ENCODE measurements around the gene HEBP1.

HEBP1 gene

DNA sequence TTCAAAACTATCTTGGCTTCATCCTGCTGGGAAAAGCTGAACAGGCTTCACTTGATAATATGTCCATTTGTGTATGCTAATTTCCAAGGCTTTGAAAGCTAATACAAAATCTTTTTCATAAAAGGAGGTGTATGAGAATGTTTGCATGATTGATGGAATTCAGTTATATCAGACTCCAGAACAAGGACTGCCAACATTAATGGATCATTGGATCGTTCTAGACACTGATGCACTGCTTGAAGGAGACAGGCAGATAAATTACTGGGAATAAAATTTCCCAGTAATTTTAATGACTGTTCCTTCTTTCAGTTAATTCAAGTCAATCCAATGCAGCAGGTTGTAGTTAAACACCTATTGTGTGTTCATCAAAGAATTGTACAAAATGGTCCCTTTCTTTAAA is 48.6 kb downstream of the HEBP1 start:
- no peak for DNase-seq (ENCODE audit: low read depth)

DNA sequence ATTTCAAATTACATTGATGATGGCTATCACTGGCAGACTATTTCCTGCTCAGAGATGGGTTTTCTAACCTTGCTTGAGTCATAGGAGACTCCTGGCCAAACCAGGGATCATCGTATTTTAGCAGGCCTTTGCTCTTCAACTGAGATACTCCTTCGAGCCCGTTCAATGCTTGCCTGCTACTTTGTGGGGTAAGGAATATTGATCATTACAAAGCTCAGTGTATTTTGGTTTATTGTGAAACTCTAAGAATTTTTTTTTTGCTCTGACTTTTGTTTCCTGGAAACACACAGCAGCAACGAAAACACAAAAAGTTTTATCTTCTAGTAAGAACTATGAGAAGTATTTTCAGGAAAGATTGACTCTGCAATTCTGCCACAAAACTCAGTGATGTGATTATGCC is 52.2 kb downstream of the HEBP1 start:
- no peak for DNase-seq (ENCODE audit: low read depth)

DNA sequence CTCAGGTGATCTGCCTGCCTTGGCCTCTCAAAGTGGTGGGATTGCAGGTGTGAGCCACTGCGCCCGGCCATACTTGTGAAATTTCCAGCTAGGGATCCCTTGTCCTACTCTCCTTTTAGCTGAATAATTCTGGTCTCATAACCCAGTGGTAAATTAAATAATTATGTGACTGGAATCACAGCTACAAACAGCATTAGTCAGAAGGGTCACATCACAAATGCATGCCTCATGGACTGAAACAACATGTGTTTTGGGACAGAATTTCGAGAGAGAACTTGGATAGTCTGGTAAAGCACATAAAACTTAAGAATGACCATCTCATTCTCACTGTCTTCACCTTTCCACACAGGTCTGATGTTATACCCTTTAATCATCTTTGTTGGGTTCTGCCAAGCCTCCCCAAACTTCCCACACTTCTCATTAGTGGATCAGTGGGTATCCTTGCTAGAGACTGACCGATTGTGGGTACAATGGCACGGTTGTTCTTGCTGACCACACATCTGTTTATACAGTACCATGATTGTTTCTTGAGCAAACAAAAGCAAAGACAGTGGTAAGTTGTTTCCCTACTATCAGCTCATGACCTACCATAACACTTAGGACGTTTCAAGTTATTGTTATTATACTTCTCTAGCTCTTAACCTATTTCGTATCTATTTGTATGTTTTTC is 53.2 kb downstream of the HEBP1 start:
- peak; percentile 49 for DNase-seq (ENCODE audit: low read depth)

GRCh38 chr12:12945591-12945990 is 54.5 kb downstream of the HEBP1 start:
- no peak for DNase-seq (ENCODE audit: low read depth)

- DNase-seq (ENCODE audit: low read depth) = peak; percentile 70
These were observed 56.3 kb downstream of the HEBP1 start for GRCh38 chr12:12943586-12944260.

DNA sequence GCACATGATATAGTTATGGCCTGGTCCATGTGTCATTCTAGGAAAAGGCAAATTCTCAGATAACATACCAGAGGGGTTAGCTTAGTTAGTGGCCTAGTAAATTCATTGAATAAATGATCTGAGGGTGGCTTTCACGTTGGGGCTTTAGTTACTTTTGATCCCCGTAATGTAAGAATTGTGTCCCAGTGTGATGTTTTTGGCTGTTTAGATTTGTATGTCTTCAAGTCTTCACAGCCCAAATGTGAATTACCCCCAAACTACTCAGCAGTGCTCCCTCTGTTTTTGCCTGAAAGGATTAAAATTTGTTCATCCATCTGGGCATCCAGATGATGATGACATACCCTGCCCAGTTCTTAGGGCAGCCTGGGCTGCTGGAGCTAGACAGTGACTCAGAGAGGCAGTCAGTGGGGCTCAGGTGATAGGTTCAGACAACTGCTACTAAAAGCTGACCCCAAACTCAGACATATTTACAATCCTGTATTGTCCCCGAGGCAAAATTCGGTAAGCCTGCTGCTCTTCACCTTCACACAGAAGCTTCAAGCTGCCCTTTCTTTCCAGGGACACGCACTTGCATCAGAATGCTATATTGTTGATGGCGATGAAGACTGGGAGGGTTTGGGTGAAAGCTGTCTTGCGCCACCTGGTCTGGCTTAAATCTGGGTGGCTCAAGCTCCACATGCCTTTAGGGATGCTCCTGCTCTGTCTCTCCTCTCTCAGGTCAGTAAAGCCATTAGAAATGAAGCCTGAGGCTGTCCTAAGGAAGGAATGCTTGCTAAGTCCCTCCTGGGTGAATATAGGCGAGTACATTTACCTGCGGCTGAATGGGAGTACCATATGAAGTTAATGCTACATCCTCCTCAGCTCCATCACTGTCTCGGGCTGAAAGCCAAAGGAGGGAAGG is 58.4 kb downstream of the HEBP1 start:
- no peak for DNase-seq (ENCODE audit: low read depth)

DNA sequence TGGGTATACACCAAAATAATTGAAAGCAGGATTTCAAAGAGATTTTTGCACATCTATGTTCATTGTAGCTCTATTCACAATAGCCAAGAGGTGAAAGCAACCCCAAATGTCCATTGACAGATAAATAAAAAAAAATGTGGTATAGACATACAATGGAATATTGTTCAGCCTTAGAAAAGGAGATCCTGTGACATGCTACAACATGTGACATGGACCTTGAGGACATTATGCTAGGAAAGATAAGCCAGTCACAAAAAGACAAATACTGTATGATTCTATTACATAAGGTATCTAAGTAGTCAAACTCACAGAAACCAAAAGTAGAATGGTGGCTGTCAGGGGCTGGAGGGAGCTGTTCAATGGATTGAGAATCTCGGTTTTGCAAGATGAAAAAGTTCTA is 60.2 kb downstream of the HEBP1 start:
- DNase-seq (ENCODE audit: low read depth) = no peak

DNA sequence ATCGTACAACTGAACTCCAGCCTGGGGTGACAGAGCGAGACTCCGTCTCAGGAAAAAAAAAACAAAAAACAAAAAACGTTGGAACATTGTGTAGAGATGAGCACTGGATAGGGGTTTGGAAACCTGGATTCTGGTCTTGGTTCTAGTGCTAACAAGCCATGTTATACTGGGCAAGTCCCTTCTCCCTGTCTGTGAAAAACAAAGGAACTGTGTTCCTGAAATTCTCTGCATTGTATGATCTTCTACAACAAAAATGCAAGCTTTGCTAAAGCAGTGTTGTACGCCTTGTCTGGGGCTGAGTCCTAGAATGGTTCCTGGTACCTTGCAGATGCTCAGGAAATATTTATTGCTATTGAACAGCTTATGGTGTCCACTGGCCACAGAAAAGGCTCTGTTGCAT is 61.5 kb downstream of the HEBP1 start:
- no peak for DNase-seq (ENCODE audit: low read depth)

DNA sequence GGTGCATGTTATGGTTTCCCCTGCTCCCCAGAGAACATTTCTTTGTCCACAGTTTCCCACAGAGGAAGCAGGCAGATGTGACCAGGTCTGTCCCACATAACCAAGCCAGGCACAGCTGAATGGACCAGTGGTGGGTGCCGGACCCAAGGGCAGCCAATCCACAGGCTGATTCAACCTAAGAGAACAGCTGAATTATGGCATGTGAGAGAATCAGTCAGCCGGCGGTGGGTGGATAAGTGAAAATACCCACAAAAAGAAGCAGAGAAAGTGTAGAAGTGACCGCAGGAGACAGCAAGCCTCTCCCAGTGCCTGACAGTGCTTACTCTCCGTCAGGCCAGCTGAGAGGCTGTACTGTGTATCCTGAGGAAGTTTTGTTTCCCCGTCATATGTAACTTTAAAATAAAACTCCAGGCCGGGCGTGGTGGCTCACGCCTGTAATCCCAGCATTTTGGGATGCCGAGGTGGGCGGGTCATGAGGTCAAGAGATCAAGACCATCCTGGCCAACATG is 63.0 kb downstream of the HEBP1 start:
- DNase-seq (ENCODE audit: low read depth) = no peak

GRCh38 chr12:12934556-12934955 is 65.5 kb downstream of the HEBP1 start:
- no peak for DNase-seq (ENCODE audit: low read depth)

DNA sequence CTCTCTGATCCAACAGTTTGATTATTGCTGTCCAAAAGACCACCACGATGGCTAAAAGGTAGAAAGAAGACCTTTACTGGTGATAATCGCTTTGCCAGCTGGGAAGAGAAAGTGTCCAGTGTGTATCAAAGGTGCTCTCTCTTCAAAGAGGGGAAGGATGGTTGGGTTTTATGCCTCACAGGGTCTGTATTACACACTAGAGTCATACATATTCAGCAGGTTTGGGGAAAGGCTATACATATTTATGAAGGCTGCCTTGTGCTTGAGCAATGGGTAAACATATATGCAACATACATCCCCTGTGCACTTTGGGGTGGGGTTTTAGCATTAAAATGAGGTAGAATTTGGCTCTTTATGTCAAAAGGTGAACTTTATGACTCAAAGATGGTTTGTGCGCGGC is 66.3 kb downstream of the HEBP1 start:
- no peak for DNase-seq (ENCODE audit: low read depth)

GRCh38 chr12:12930633-12931219 is 69.3 kb downstream of the HEBP1 start:
- DNase-seq (ENCODE audit: low read depth) = no peak

DNA sequence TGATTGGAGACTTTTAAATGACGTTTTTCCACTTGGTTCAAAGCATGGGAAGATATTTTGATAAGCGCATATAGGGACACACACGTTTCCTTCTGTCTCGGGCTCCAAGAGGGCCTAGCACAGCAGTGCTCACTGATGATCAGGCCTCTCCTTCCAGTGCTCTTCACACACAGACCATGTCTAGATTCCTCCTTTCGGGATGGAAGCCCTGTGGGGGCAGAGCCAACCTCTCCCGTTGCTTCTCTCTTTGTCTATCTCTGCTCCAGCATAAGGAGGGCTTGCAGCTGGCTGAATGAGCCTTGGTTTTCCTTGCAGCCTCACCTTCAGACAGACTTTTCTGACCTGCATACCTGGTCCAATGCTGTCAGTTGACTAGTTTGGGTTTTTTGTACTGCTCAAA is 70.4 kb downstream of the HEBP1 start:
- DNase-seq (ENCODE audit: low read depth) = no peak

- no peak for DNase-seq (ENCODE audit: low read depth)
These were observed 72.6 kb downstream of the HEBP1 start for GRCh38 chr12:12927211-12928079.

DNA sequence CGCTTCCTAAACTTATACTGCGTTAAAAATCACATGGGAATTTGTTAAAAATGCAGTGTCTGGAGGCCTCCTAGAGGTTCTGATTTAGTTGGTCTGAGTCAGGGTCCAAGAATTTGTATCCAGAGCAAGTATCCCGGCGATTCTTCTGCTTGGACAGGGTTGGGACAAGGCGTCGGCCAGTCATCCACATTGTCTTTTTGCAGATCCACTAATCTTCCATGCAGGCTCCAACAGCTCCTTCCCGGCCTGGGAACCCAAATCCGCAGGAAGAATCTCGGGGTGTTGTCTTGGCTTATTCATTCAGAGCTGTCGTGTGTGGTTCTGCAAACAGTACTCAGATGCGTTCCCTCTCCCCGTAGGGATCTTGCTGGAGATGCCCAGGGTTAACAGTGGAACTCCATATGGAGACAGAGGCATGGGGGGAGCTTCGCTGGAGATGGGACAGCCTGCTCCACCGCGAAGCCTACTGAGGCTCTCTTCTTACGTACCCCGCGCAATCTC is 73.4 kb downstream of the HEBP1 start:
- no peak for DNase-seq (ENCODE audit: low read depth)

DNA sequence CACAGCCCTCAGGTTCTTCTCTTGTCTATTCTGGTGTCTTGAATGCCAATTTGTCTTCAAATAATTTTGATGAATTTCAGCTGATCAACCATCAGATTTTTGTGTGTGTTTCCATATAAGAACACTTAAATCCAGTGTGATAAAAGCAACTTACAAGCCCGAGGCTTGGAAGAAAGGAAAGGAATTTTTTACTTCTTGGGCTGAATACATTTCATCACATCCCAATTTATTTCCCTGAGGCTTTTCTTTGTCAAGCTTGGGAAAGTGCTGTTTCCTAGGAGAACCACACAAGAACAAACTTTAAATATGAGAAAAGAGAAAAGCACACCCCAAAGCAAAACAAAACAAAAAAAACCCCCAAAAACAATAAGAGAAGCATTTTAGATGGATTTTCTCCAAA is 74.7 kb downstream of the HEBP1 start:
- DNase-seq (ENCODE audit: low read depth) = no peak

Measured in GM04503 (cell line).